ENCODE data around the gene MYO1E.

DNA sequence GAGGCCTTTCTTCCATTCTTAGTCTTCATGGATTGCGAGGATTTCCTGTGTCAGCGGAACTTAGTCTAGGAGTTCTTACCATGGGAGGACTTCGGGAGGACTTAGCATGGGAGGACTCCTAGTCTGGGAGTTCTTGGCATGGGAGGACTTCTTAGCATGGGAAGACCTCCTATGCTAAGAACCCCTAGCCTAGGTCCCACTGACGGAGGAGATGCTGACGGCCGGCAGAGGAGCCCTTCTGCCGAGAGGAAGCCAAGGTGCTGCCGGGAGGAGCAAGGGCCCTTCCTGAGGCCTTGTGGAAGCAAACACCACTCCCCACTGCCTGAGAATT is 201.6 kb downstream of the MYO1E start:
- TF ChIP-seq HDGF (IDR thresholded peaks at IDR 0.05; ENCODE audit: borderline replicate concordance), result no peak
- TF ChIP-seq ZNF384 (IDR thresholded peaks at IDR 0.05), result no peak
- no peak for TF ChIP-seq ELF4 (IDR thresholded peaks at IDR 0.05)
- TF ChIP-seq FOXM1 (IDR thresholded peaks at IDR 0.05; ENCODE audit: borderline replicate concordance), result no peak
- no peak for TF ChIP-seq ARNT (IDR thresholded peaks at IDR 0.05)
- no peak for TF ChIP-seq FOXA1 (IDR thresholded peaks at IDR 0.05)
- no peak for TF ChIP-seq LEF1 (IDR thresholded peaks at IDR 0.05; ENCODE audit: borderline replicate concordance)

All from HEK293T (cell line).